Stimulated activated CD4-positive, alpha-beta T cell treated with anti-CD3 and anti-CD28 coated beads, Interleukin-1b, Interleukin-23, amount 100 ng/mL, for 48 hours (primary cell): ENCODE results near the gene GCHFR.
A peak's percentile ranks its signal among the peaks of the same experiment; 100 is the strongest.

Source experiments
- DNase-seq: peaks from one replicate; pipeline ENCODE4 v3.0.0-alpha.2; 2020

GCHFR gene

DNA sequence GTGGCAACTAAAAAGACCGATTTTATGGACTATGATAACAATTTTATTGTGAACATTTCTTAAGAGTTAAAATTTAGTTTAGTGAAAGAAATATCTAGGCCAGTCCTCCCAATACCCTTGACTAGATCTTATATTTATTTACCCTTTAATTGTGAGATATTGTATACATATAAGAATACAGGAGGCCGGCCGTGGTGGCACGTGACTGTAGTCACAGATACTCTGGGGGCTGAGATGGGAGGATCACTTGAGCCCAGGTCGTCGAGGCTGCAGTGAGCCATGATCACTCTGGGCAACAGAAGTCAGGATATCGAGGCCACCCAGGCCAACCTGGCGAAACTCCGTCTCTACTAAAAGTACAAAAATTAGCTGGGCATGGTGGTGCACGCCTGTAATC lies 8.1 kb upstream of the GCHFR start:
- DNase-seq: no peak

DNA sequence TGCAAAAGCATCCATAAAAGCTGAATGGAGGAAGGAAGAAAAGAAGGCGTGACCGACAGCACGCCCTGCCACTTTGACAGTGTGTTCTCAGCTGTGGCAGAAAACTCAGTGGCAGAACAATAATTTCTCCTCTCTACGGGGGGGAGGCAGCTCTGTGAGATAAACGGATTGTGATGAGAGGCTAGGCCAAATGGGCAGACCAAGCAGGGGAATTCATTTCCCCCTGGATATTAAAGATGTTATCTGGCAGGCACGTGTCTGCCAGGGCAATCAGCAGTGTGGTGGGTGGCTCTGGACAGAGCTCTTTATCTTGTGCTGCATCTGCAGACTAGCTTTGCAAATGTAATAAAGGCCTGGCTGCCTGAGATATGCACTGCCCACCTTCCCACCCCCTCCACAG lies 6.9 kb upstream of the GCHFR start:
- DNase-seq: no peak

DNA sequence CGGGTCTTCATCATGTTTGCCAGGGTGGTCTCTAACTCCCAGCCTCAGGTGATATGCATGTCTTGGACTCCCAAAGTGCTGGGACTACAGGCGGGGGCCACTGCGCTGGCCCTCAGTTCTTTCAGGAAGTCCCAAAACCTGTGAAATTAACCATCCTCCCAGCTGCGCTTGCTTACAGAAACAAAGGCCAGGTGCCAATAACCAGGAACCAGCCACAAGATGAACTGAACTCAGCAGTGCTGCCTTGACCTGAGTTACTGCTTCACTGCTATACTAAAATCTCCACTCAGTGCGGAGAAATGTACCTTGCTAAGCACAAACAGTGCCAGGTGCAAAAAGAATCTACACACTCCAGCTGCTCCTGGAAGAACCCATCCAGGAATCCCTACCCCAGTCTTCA lies 3.9 kb upstream of the GCHFR start:
- DNase-seq: no peak

DNA sequence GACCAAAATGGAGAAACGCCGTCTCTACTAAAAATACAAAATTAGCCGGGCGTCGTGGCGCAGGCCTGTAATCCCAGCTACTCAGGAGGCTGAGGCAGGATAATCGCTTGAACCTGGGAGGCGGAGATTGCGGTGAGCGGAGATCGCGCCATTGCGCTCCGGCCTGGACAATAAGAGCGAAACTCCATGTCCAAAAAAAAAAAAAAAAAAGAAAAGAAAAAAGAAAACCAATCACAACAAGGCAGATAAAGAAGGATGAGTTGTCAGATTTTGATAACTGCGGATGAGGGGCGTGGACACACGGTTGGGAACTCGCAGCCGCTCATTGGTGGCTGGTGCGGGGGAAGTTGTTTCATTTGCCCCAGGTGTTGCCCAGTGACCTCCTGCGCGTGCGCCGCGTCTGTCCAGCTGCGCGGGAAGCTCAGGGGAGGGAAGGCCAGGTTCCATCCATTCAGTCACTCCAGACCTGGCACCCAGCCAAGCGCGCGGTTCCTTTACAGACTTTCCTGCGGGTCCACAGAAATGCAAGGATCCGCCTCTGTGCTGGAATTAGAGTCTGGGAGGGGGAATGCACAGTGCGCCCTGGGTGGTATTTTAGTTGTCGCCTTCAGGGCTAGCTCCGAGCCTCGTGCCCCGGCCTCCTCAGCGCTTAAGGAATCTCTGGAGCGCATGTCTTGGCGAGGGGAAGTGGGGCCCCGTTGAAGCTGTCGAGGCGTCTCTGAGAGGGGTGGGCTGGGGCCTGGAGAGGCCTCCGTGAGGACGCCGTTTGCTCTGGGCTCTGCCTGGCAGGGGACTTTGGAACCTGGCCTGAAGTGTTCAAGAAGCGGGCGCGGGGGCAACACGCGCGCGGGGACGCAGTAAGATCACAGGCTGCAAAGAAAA lies 708 bp upstream of the GCHFR start:
- DNase-seq: peak; percentile 47

DNA sequence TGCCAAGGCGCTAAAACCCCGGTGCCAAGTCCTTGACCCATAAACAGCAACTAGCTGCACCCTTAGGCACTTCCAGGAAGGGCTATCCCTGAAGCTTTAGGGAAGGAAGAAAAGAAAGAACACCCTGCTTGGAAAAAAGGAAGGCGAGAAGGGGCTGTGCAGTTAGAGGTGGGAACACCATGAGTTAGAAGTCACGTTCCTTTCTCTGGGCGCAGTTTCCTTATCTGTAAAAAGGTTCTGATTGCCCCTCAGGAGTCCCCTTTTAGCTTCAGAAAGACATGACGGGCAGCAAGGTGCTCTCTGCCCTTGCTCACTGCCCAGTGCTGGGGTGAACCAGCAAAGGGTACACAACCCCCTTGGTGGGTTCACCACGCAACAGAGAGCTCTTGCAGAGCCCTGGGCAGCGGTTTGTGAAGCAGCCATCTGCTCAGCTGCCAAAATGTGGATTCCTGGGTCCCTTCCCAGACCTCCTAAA lies 798 bp downstream of the GCHFR start:
- no peak for DNase-seq

DNA sequence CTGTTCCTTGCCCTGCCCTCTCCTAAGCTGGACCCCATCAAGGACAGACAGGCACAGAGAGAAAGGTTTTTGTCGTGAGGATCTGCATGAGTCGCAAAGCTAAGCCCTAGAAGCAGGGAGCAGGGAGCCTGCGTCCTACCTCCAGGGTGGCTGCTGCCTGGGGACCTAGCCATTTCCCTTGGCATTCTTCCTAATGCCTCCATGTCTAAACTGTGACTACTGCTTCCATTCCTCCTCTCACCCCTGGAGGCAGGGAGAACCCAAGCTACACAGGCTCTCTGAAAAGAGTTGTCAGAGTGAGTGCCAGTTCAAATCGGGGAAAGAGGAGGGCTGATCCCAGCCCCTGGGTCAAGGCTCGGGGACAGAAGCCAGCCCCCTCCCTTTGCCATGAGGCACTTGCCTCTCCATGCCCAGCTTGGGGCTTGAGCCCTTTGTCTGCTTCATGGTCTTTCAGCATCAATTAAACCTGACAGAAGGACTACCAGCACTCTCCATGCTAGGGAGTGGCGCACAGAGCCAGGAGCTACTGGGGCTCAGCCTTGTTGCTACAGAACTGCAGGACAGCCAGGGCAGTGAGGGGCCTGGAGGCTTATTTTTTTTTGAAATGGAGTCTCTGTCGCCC lies 2.4 kb downstream of the GCHFR start:
- no peak for DNase-seq

DNA sequence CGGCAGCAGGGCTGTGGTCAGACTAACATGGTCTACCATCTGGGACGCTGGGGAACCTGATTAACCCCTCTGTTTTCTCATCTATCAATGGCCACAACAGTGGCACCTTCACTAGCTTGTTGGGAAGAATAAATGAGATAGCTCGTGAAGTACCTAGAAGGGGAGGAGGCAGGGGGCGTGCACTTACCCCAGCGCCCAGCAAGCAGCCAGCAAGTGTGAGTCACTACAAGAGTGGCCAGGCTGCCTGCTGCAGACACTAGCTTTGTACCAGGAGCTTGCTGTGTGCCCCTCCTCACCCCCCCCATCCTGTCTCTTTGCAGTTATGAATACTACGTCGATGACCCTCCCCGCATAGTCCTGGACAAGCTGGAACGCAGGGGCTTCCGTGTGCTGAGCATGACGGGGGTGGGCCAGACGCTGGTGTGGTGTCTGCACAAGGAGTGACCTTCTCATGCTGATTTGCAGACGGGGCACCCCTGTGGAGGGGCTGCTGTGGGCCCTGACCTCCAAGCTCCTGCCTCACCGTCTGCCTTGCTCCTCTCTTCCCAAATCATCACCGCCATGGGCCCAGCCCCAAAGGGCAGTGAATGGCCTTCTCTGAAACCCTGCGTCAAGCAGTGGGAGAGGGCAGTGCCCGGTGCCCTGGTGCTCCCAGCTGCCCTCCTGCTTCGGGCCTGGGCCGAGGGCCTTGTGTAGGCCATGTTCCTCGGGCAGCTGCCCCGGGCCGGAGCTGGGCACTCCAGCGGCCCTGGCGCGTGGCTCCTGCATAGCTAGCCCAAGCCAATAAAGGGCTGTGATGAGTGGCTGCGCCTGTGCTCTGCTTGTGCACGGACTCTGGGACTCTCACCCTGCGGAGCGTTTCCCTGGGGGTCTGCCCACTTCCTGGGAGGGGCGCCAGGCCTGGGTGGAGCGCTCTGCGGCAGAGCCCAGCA lies 3.3 kb downstream of the GCHFR start:
- DNase-seq: no peak

DNA sequence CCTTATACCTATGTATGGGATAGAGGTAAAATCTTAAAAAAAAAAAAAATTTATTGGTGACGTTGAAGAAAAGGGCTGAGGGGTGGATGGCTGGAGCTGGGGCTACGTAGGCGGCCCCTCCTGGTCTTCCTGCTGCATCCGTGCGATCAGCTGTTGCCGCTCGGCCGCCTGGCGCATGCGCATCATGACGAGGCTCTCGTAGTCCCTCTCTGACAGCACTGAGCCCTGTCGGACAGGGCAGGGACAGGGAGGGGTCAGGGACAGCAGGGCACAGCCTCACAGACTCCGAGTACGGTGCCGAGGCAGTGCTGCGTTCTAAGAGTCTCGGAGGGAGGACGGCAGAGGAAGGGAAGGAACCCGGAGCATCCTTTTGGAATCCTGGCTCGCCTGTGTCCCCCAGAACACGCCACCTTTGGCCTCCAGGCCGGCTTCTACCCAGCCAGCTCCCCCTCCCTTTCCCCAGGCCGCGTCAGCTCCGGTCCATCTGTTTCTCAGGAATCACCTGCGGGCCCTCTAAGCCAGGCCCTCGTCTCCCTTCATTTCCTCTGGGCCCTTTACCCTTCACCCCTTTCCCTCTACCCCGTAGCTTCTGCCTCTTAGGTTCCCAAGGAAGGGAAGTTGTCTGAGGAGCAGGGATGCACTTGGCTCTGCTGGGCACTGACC lies 4.1 kb downstream of the GCHFR start:
- no peak for DNase-seq

DNA sequence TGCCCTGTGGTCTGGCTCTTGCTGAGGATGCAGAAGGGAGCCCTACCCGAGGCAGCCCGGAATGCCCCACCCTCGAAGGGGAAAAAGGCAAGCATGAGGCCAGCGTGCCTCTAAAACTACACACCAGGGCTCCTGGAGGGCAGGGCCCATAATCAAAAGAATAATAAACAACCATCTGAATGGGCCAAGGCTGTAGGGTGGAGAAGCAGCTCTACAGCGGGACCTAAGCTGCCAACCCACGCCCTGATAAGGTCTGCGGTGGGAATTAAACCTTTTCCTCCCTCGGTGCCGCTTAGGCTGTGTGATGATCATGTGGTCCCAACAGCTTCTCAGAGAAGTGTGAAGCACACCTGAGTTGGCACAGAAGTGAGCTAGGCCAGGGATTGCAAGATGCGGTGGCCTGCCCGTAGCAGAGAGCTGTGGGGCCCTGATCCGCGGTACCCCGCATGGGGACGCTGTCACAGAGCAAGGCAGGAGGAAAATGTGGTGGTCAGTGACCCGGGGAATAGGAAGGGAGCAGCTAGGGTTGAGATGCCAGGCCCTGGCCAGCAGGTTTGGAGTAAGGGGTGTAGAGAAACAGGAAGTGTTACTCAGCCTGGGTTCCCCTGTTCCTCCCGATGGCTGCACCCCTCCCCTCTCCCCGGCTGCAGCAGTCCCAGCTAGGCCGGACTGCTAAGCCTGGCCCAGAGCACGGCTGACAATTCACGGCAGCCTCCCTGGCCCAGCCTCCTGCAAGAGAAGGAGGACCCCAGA lies 4.8 kb downstream of the GCHFR start:
- no peak for DNase-seq

DNA sequence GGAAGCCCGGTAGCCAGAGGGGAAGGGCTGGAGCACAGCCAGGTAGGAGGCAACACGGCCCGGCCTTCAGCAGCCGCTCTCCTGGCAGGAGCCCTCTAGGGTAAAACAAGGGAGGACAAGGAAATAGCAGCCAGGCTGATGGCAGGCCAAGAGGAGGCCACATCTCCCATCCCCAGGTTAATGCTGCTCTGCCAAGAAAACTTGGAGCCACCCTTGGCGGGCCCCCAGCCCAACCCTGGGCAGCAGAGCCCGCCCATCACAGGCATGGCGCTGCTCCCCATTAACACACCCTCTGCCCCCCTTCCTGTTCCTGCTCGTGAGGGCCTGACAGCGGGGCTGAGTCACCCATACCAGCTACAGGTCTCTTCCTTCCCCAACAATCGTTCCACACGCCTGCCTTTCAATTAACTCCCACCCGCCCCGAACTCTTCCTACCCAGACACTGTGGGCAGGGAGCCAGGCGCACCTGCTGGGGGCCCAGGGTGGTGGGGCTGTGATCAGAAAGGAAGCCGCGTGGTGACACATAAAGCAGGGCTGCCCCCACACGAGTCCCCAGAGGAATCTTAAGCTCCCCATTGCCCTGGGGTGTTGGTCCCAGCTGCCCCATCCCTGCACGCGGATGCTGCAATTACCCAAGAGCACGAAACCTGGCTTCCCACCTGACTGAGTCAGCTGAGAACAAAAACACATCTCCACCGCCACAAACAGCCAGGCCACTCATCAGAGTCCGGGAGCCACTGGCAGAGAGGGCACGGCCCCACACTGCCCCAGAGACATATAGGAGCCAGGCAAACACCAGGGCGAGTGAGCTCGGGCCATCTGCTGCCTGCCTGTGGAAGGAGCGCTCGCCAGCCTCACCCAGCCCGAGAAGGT lies 5.6 kb downstream of the GCHFR start, which contains the start of gene C15orf62:
Gene C15orf62, plus strand, starts transcription at position 707 of the 873 bp plus-strand sequence. CDS start 516 bp downstream, outside the sequence.
- peak; percentile 66 for DNase-seq

DNA sequence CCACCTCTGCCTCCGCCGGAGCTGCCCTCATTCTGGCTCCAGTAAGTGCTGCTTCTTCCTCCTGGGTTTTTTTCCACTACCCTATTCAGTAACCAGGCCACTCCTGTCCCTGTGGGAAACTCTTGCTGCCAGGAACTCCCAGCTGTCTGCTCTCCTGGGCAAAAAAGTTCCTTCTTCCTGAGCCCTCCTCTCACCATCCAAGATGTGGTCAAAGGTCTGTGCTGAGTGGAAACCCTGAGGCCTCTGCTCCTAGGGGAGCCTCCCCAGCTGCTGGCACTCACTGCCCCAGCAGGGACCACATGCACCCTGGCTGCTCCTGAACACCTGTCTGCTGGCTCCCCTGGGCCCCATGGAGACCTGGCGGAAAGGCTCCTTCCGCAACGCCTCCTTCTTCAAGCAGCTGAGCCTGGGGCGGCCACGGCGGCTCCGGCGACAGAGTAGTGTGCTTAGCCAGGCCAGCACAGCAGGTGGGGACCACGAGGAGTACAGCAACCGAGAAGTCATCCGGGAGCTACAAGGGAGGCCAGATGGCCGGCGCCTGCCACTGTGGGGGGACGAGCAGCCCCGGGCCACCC lies 6.4 kb downstream of the GCHFR start:
- no peak for DNase-seq

DNA sequence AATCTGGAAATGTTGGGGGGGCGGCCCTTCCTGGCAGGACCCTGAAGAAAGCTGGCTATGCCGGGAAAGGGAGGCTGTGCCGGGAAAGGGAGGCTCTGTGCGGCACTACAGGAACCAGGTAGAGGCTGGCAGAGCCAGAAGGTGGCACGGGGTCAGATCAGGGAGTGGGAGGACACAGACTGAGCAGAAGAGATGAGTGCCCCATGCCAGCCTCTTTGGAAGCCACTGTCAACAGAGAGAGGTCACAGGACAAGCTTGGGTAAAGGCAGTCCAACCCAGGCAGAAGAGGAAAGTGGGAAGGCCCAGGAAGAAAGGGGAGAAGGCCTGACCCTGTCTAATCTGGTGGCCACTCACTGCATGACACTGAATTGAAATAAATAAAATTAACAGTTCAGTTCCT lies 7.4 kb downstream of the GCHFR start:
- no peak for DNase-seq

DNA sequence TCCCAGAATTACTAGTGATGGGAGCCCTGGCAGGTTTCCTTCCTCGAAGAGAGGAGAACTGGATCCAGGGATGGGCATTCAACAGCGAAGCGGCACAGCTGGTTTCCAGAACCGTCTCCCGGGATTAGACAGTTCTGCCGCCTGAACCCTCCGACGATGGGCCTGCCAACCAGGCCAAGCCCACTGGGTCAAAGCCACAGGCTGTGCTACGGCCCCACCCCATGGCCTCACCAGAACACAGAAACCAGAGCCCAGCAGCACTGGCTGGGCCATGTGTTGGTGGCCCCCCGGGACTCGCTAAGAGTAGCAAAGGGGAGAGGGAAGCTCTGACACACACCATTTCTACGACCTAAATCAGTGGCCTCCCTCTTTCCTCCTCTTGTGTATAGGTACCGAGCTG lies 8.1 kb downstream of the GCHFR start:
- no peak for DNase-seq

DNA sequence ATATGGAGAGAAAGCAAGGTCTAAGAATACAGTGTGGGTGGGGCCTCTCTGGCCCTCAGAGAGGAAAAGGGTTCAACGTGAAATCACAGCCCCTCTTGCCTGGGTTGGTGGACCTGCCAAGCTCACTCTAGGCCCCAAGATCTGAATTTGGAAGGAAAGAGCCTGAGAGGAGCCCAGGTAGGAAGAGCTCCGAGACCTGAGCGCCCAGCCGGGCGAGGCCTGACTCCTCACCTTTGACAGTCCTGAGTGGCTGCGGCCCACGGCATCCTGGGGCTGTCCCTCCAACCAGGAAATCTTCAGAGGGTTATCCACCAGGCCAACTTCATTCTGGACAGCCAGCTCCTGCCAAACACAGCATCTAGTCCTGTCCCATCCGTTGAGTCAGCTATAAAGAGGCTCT lies 9.6 kb downstream of the GCHFR start:
- DNase-seq: no peak

DNA sequence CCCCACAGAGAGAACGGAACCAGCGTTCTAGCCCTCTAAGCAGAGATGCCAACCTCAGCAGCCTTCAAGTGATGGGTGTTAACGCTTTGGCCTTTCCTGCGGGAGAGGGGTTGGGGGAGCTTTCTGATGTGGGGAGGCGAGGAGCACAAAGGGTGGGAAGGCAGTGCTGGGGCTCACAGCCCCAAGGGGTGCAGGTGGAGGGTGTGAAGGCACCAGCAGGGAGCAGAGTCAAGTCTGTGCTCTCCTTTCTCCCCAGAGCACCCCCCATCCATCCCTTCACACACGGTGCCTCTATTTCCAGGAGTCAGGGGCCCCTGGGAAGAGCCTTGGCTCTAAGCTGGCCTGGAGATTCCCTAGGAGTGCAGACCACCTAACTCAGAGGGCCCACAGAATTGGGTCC lies 10.0 kb downstream of the GCHFR start:
- DNase-seq: no peak

DNA sequence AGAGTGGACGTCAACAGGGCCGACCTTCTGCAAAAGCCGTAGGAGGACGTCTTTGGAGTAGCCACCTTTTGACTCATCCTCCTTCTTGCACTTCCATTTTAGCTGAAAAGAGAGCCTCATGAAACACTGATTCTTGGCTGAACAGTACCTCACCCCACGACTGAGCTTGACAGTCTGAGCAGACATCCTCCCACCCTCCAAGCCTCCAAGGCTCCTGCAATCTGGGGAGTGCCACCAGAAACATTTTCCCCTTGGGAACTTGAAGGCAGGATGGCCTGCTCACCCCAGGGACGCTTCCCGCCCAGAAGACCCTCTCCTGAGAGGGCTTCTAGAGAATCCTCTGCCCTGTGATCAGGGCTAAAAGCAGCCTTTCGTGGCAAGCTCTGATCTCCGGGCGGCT lies 11.1 kb downstream of the GCHFR start:
- no peak for DNase-seq

DNA sequence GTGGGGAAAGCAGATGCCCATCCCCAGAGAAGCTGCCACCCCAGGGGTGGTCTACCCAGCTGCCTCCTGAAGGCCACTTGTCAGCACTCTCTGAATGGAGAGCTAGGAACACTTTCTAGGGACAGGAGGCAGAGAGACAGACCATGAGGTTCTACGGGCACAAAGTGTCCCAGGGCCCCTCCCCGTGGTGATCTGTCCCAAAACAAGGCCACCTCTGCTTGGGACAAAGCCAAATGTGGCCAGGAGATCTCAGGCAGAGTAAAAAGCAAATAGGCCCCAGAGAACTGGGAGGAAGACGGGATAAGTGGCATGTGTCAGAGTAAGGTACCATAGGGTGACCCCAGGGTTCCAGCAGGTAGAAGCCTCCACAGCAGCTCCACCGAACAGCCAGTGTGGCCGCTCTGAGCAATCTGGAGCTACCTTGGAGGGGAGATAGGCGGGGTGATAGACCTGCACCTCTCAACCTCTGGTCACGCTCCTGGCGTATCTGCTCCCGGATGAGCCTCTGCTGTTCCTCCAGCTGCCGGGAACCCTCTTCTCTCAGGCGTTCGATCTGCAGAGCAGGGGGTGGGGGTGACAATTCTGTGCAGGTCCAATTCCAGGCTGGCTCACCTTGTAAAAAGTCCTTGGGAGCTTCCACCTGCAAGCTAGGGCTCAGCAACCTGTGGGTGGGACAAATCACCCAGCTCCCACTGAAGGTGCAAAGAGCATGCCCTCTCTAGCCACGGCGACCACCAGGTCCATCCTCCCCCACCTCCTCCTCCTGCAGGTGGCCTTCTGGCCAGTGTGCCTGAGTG lies 12.1 kb downstream of the GCHFR start:
- DNase-seq: no peak

DNA sequence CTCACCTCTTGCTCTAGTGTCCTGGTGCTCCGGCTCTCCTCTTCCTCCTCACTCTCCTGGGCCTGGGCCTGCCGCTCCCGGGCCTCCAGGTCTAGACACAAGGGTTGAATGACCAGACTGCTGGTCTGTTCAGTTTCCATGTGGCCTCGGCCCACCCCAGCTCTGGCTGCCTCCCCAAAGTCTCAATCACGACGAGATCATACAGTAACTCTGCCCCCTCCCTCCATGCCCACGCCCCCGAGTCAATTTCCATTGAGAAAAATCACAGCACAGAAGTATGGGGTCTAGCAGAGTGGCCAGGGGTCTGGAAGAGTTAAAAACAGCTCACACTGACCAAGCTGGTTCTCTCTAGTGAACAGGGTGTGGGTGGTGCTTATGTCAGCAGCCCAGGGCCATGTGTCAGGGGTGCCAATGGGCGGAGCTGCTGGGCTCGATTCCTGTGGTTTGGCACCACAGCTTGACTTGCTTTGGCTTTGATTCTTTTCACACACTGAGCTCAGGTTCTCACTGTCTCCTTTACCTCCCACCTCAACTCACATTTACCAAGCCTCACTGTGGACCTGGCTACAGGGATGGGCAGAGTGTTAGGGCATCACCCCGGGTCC lies 12.8 kb downstream of the GCHFR start:
- DNase-seq: peak; percentile 46

DNA sequence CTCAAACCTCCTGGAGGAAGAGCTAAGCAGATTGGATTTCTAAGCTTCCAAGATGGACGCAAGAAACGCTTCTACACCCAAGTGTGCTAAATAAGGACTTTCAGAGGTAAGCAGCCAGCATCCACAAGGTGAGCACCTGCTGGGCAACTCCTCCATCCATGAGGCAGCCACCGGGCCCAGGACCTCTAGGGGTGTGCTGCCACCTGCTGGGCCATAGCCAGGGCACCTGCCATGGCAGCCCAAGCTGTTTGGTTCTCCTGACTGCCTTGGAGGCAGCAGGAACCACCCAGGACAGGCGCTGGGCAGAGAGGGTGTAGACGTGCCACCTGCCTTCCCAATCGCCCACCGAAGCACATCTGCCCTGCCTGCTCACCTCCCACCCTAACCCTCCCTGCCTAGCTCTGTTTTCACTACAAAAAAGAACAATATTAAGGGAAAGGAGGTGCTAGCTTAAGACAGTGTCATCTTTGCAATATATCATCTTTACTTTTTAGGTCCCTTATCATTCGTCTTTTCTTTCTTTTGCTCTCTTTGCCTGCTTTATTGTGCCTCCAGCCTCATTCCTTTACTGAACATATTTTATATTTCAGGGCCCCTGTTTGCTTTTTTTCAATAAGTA lies 18.9 kb downstream of the GCHFR start:
- peak; percentile 83 for DNase-seq
